ENCODE results near the gene IMP4. TPM values are rescaled to one million over a fixed set of nuclear protein-coding genes. Genes with fewer than 3 reads are reported as not detected.

IMP4 gene
- total and polyA plus RNA-seq, 2 of the 8 experiments (the other 6 are each of a cell fraction or from before 2014, with no cell fraction given), result 96.8 to 194 TPM

DNA sequence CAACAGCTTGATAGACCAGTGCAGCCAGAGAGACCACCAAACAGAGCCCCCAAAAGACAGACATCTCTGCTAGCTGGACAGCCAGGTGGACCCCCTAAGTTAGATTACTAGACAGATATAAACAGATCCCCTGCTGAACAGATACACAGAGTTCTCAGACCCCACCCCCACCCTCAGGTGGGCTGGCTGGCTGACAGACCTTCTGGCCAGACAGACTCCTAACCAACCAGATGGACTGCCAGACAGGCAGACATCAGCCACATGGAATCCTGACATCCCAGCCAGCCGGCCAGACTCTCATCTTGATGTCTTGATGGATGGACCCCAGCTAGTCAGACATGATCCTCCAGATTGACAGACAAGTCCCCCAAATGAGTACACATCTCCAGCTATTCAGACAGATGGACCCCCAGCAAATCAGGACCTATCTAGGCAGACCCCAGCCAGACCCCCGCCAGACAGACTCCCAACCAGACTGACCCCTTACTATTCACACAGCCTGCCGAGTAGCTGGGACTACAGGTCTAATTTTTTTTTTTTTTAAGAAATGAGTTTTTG, 31.2 kb downstream of the IMP4 start (continued):
- no peak for TF ChIP-seq SUZ12 (IDR thresholded peaks at IDR 0.05; ENCODE audit: low read length)
- TF ChIP-seq NRF1 (IDR thresholded peaks at IDR 0.05; ENCODE audit: low read depth, low read length), result no peak
- TF ChIP-seq FOSL1 (IDR thresholded peaks at IDR 0.05; ENCODE audit: insufficient read depth, low read depth, low read length), result no peak
- no peak for TF ChIP-seq SIRT6 (IDR thresholded peaks at IDR 0.05; ENCODE audit: low read length)
- TF ChIP-seq RNF2 (IDR thresholded peaks at IDR 0.05; ENCODE audit: borderline replicate concordance, low read depth, low read length, missing control alignments, poor library complexity, severe bottlenecking), result no peak
- TF ChIP-seq CEBPB (IDR thresholded peaks at IDR 0.05; ENCODE audit: low read depth, low read length), result no peak

Measured in H1 (cell line).